Body of pancreas (tissue), 4 donors: ENCODE measurements around the gene ACOT6.

Experiments used
- POLR2A ChIP-seq, 3 donors: fragments of 450-650 bp; IDR thresholded peaks; one replicate each; pipeline ENCODE4 v1.6.1; 2016; ENCODE audit warnings: antibody characterized with exemption in 3 of 3, mild to moderate bottlenecking in 2 of 3
- TF ChIP-seq, protein P1 (sequence below), 7 experiments: fragments of 450-650 bp in 4 of 7; fragments of 200-600 bp in 3 of 7; sonication (generic) in 3 of 7; IDR thresholded peaks; one replicate each; pipeline ENCODE4 v1.5.1; 2016 to 2019; ENCODE audit warnings: antibody characterized with exemption in 7 of 7

DNA sequence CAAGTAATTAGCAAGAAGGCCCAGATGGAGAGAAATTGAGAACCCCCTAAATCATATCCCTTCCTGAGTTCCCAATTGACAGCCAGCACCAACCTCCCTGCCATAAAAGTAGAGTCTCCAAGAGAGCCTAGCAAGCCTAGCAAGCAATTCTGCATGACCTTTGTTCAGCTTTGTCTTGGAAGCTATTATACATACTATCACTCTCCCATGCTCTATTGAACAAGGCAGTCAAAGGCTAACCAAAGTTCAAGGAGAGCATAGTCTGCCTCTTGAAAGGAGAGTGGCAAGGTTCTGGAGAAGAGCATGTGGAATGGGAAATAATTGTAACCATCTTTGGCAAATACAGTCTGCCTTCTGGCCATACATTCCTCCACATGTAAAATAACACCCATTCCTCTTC lies 12.8 kb upstream of the ACOT6 start:
- TF ChIP-seq POLR2A (IDR thresholded peaks at IDR 0.05), result no peak
- TF ChIP-seq, protein P1, sequence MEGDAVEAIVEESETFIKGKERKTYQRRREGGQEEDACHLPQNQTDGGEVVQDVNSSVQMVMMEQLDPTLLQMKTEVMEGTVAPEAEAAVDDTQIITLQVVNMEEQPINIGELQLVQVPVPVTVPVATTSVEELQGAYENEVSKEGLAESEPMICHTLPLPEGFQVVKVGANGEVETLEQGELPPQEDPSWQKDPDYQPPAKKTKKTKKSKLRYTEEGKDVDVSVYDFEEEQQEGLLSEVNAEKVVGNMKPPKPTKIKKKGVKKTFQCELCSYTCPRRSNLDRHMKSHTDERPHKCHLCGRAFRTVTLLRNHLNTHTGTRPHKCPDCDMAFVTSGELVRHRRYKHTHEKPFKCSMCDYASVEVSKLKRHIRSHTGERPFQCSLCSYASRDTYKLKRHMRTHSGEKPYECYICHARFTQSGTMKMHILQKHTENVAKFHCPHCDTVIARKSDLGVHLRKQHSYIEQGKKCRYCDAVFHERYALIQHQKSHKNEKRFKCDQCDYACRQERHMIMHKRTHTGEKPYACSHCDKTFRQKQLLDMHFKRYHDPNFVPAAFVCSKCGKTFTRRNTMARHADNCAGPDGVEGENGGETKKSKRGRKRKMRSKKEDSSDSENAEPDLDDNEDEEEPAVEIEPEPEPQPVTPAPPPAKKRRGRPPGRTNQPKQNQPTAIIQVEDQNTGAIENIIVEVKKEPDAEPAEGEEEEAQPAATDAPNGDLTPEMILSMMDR (IDR thresholded peaks at IDR 0.05), result no peak
